ENCODE data around the gene MRPL14. TPM values are rescaled to one million over a fixed set of nuclear protein-coding genes. Genes with fewer than 3 reads are reported as not detected.
A peak's percentile ranks its signal among the peaks of the same experiment; 100 is the strongest.

The MRPL14 gene
- total and polyA plus RNA-seq, 9 of the 15 experiments (the other 6 are each of a cell fraction or from before 2014, with no cell fraction given) = 126 to 424 (median 165) TPM

GRCh38 chr6:44073612-44074438 is 53.4 kb downstream of the MRPL14 start (continued):
- no peak for TF ChIP-seq RFX7 (CRISPR knock-in tag; IDR thresholded peaks at IDR 0.05)
- TF ChIP-seq SRSF3 (IDR thresholded peaks at IDR 0.05; ENCODE audit: insufficient read depth, low read length) = no peak
- TF ChIP-seq ZNF76 (CRISPR knock-in tag; IDR thresholded peaks at IDR 0.05; ENCODE audit: borderline replicate concordance) = no peak
- TF ChIP-seq SIRT6 (IDR thresholded peaks at IDR 0.05; ENCODE audit: low read depth, low read length) = no peak
- TF ChIP-seq ZNF609 (CRISPR knock-in tag; IDR thresholded peaks at IDR 0.05; ENCODE audit: borderline replicate concordance) = no peak
- no peak for TF ChIP-seq SIN3A (IDR thresholded peaks at IDR 0.05; ENCODE audit: borderline replicate concordance in 2 of 2, control insufficient read depth in 1 of 2, low read depth in 2 of 2, low read length in 2 of 2)
- TF ChIP-seq FOS (IDR thresholded peaks at IDR 0.05; ENCODE audit: extremely low read depth, insufficient read length) = no peak
- no peak for TF ChIP-seq BMI1 (IDR thresholded peaks at IDR 0.05; ENCODE audit: low read length)
- 0 out of 2 replicates have a peak, but pooled peaks have one; percentile 27 for TF ChIP-seq HDAC6 (IDR thresholded peaks at IDR 0.05; ENCODE audit: low read depth, low read length)
- TF ChIP-seq E2F1 (CRISPR knock-in tag; IDR thresholded peaks at IDR 0.05) = no peak; the same call in 1 of the 2 replicates
- no peak for TF ChIP-seq MEF2A (IDR thresholded peaks at IDR 0.05; ENCODE audit: control insufficient read depth, low read depth, low read length)
- TF ChIP-seq WHSC1 (IDR thresholded peaks at IDR 0.05; ENCODE audit: low read length) = no peak
- no peak for TF ChIP-seq ARHGAP35 (IDR thresholded peaks at IDR 0.05; ENCODE audit: partially characterized antibody)
- TF ChIP-seq E2F5 (CRISPR knock-in tag; IDR thresholded peaks at IDR 0.05) = 0 out of 2 replicates have a peak, but pooled peaks have one; percentile 26
- TF ChIP-seq CHD2 (IDR thresholded peaks at IDR 0.05; ENCODE audit: low read depth, low read length) = no peak
- no peak for TF ChIP-seq MCM7 (IDR thresholded peaks at IDR 0.05)
- no peak for TF ChIP-seq FOXM1 (IDR thresholded peaks at IDR 0.05; ENCODE audit: low read depth)
- TF ChIP-seq FOXM1 (CRISPR knock-in tag; IDR thresholded peaks at IDR 0.05; ENCODE audit: low read depth) = no peak
- no peak for TF ChIP-seq ELK1 (CRISPR knock-in tag; IDR thresholded peaks at IDR 0.05)

Data from K562 (cell line).